LNCAP (cell line): Measurements from ENCODE around the gene DDX51.

Source experiments
- TF ChIP-seq, protein P1 (sequence below): fragments of 450-650 bp; IDR thresholded peaks from 2 replicates; pipeline ENCODE4 v1.5.1; 2017; ENCODE audit warnings: mild to moderate bottlenecking

The DDX51 gene

DNA sequence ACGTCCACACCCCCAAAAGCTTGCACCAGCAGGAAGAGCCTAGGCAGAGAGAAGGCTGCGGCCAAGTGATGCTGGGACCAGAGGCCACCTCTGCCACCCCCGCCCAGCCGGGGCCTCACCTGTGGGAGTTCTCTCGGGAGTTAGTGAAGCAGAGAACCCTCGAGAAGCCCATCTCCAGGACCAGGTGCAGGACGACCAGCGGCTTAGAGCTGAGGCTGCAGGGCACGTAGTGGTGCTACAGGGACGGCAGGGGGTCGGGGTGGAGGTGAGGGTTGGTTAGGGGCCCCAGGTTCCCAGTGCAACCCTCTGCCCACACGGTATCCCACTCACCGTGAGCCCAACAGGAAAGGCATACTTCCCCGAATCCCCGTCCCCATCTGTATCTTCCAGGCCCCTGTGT lies 3.6 kb downstream of the DDX51 start:
- TF ChIP-seq, protein P1, sequence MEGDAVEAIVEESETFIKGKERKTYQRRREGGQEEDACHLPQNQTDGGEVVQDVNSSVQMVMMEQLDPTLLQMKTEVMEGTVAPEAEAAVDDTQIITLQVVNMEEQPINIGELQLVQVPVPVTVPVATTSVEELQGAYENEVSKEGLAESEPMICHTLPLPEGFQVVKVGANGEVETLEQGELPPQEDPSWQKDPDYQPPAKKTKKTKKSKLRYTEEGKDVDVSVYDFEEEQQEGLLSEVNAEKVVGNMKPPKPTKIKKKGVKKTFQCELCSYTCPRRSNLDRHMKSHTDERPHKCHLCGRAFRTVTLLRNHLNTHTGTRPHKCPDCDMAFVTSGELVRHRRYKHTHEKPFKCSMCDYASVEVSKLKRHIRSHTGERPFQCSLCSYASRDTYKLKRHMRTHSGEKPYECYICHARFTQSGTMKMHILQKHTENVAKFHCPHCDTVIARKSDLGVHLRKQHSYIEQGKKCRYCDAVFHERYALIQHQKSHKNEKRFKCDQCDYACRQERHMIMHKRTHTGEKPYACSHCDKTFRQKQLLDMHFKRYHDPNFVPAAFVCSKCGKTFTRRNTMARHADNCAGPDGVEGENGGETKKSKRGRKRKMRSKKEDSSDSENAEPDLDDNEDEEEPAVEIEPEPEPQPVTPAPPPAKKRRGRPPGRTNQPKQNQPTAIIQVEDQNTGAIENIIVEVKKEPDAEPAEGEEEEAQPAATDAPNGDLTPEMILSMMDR = no peak

DNA sequence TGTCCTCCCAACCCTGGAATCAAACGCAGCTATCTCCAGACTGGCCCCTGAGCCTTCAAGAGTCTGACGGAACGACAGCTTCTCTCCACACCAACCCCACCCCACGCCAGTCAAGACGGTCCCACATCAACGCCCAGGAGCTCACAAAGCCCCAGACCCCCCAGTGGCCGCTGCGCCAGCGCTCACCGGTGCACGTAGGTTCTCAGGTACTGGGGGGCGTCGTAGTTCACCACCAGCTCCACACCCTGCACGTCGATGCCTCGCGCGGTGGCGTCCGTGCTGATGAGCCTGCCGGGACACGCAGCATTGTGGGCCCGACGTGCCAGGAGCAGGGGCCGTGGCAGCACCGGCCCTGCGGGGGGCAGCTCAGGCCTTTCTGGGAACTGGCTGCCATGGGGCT lies 4.2 kb downstream of the DDX51 start:
- TF ChIP-seq, protein P1 = no peak

DNA sequence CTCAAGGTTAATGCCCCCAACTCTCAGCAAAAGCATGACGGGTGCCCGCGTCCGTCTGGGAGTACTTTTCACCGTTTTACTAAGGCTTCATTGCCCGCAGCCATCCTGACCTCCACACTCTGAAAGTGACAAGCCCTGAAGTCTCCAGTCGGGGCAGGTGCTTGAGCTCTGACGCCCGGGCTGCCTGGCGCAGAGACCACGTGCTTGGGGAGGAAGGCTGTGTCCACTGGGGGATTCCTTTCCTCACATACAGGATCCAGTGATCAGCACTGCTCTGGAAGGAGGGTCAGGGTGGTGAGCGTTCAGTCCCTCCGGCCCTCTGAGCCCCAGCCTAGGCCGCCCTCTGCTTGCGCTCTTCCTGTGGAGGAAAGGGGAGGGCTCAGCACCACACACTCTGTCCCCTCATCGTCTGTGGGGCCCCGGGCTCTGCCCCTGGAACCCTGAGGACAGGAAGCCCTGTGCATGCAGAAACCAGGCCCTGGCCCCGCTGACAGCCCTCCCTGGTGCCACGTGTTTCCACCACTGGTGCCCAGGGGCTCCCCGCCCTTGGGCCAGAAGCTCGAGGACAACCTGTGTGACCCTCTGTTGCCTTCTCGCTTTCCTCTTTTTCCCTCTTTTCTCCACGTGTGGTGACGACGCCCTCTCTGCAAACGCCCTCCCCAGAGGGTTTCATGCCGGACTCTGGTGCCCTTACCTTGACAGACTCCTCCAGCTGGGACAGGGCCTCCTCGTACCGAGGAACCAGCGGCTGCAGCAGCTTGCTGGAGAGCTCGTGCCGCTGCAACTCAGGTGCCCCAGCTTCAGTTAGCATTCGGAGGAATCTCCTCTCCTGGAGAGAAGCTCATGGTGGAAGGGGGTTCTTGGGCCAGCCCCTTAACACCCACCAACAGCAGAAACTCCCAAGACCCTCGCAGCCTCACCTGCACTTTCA lies 4.9 kb downstream of the DDX51 start:
- TF ChIP-seq, protein P1 = no peak

DNA sequence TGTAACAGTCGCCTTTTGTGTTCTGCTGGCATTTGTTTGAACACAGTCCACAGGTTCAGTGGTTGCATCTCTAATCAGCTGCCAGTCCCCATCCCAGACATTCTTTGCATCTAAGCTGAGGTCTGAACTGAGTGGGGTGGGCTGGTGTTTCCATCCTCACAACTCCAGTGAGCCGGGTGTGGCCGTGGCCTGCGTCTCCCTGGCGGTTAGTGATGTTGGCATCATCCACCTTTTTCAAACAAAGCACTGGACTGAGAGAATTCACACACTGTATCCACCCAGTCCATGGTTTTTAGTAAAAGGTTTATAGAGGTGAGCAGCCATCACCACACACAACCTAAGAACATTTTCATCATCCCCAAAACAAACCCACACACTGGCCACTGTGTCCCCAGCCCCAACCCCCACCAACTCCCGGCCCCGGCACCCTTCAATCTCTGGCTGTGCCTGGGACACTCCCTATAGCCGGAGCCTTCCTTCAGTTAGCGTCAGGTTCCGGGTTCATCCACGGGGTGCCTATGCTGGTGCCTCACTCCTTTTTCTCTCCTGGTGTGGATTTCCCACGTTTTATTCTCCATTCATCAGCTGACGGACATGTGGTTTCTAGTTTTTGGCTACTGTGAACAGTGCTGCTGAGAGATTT lies 6.5 kb downstream of the DDX51 start:
- TF ChIP-seq, protein P1 = no peak

DNA sequence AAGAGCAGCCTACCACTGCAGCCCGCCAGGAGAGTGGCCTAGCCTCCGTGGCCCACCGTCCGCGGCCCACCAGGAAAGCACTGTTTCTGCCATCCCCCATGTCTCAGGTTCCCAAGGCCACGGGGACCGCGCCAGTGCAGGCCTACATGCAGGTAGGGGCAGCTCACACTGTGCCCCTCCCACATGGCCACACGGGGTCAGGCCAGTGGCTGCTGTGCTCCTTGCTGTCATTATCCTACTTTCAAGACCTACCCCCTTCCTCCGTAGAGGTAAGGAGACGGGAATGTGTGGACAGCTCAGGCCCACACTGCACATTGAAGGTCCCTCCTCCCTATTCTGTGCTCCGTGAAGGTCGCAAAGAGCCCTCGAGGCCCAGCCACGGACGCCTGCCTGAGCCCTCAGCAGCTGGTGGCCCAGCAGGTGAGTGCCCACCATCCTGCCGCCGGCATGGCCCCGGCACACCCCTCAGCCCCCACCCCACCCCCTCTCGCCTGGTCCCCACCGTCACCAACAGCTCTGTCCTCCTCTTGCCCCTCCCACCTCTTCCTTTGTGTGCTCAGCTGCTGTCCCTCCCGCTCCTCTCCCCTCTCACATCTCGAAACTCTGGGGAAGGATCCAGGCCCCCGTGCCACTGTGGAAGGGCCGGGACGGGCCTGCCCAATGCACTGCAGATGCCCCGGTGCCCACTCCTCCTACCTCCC lies 10.0 kb downstream of the DDX51 start:
- TF ChIP-seq, protein P1 = no peak

DNA sequence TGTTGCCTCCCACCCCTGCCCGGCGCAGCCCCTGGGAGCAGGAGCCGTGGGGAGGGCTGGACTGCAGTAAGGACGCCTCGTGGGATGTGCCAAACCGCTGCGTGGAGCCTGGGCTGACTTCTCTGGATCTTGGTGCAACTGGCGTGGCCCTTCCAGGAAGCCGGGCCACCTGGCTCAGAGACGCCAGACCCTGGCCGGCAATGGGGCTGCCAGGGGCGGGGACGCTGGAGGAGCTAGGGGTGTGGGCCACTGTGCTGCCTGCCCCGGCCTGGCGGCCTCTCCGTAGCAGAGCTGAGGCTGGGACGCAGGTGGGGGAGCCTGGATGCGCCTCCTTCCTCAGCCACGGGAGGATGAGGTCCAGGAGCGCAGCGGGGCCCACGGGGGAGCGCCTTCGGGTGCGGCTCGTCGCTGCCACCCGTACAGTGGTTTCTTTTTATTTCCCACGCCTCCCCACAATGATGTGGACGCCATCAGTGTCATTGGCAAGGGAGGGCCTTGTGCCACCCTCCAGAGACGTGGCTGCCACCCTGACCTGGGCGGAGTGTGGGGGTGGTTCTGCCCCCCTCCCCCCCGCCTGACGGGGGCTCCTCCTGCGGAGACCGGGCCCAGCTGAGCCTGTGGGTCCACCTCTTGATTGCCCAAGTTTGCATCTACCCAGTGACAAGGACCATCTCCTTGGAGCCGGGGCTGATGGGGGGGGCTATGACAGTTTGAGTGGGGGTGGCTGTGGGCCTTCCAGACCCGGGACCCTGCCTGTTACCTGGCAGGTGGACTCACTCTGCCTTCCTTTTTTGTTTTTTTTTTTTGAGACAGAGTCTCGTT lies 11.3 kb downstream of the DDX51 start:
- TF ChIP-seq, protein P1 = no peak

DNA sequence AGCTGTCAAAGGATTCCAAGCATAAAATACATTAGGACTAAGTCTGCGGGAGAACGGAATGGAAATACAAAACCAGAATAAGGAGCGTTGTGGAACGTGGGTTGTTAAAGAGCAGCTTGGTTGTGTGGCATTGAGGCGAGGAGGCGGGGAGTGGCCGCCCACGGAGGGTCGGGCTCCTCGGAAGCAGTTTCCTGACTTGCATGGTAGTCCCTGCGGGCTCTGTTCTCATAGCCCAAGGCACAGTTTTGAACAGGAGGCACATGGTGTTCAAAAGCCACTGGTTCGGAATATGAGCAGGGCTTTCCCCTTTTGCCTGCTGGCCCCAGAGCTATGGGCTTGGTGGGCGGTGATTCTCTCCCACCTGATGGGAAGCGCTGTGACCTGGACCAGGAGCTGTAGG lies 12.2 kb downstream of the DDX51 start:
- TF ChIP-seq, protein P1 = no peak
